Measurements from ENCODE around the gene LENEP.

DNA sequence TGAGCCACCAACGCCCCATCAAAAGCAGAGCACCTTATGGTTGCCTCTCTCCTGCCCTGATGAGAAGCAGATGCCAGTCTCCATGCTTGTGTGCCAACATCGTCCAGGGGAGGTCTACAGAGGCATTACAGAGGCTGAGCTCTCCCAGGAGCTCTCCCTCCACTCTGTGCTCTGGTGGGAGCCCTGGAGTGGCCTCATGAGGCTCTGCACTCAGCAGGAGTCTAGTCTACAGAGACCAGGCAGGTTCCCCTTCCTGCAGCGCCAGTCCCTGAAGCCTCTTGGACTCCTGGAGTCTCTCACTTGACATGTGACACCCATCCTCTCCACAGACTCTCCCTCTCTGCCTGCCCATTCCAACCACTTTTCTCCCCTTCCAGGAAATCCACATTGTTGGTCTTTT lies 43.7 kb downstream of the LENEP start:
- TF ChIP-seq, protein P1, sequence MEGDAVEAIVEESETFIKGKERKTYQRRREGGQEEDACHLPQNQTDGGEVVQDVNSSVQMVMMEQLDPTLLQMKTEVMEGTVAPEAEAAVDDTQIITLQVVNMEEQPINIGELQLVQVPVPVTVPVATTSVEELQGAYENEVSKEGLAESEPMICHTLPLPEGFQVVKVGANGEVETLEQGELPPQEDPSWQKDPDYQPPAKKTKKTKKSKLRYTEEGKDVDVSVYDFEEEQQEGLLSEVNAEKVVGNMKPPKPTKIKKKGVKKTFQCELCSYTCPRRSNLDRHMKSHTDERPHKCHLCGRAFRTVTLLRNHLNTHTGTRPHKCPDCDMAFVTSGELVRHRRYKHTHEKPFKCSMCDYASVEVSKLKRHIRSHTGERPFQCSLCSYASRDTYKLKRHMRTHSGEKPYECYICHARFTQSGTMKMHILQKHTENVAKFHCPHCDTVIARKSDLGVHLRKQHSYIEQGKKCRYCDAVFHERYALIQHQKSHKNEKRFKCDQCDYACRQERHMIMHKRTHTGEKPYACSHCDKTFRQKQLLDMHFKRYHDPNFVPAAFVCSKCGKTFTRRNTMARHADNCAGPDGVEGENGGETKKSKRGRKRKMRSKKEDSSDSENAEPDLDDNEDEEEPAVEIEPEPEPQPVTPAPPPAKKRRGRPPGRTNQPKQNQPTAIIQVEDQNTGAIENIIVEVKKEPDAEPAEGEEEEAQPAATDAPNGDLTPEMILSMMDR (IDR thresholded peaks at IDR 0.05; ENCODE audit: low read length), result no peak
- no peak for TF ChIP-seq EZH2 (optimal IDR thresholded peaks at IDR 0.05; ENCODE audit: low read depth, low read length)
